Suprapubic skin (tissue), 4 donors: ENCODE results near the gene TEX29. TPM values are rescaled to one million over a fixed set of nuclear protein-coding genes. Genes with fewer than 3 reads are reported as not detected.

Source experiments
- DNase-seq, 2 donors: peaks; one replicate each; pipeline ENCODE4 v3.0.0-alpha.2; 2019; ENCODE audit warnings: low spot score in 2 of 2
- H3K27ac ChIP-seq: fragments of 200-600 bp; sonication (generic); one replicate; pipeline ENCODE4 v1.5.1; 2019
- H3K27me3 ChIP-seq: fragments of 200-600 bp; sonication (generic); one replicate; pipeline ENCODE4 v1.5.1; 2019
- H3K36me3 ChIP-seq: fragments of 200-600 bp; sonication (generic); one replicate; pipeline ENCODE4 v1.5.1; 2019
- H3K4me1 ChIP-seq: fragments of 200-600 bp; sonication (generic); one replicate; pipeline ENCODE4 v1.5.1; 2019
- H3K4me3 ChIP-seq: fragments of 200-600 bp; sonication (generic); one replicate; pipeline ENCODE4 v1.5.1; 2019; ENCODE audit warnings: mild to moderate bottlenecking
- H3K9me3 ChIP-seq: fragments of 200-600 bp; sonication (generic); one replicate; pipeline ENCODE4 v1.5.1; 2019
- CTCF ChIP-seq, 2 donors: fragments of 200-600 bp in 1 of 2; fragments of 450-650 bp in 1 of 2; sonication (generic) in 1 of 2; IDR thresholded peaks; one replicate each; pipeline ENCODE4 v1.5.1; 2016 to 2019; ENCODE audit warnings: antibody characterized with exemption in 2 of 2, mild to moderate bottlenecking in 1 of 2, moderate library complexity in 1 of 2
- EP300 ChIP-seq: sonication (generic); formaldehyde crosslinking; IDR thresholded peaks from one replicate; pipeline ENCODE4 v1.6.1; 2017; ENCODE audit warnings: antibody characterized with exemption
- POLR2A ChIP-seq, 2 donors: fragments of 450-650 bp; IDR thresholded peaks; one replicate each; pipeline ENCODE4 v1.6.1; 2017; ENCODE audit warnings: antibody characterized with exemption in 2 of 2, mild to moderate bottlenecking in 2 of 2, moderate library complexity in 2 of 2
- POLR2AphosphoS5 ChIP-seq, 3 donors: sonication (generic); formaldehyde crosslinking; IDR thresholded peaks; one replicate each; pipeline ENCODE4 v1.6.1; 2017; ENCODE audit warnings: antibody characterized with exemption in 3 of 3
- WGBS: methylation state at CpG from one replicate; pipeline ENCODE4 v1.1.5; 2018; 5-methylcytosine and 5-hydroxymethylcytosine counted together
- total RNA-seq, 4 donors: library from RNA; depleted of rRNA; stranded (reverse); fragments of >200 nt; gene quantifications; one replicate each; pipeline ENCODE4 v1.1.0, GENCODE V29; 2016

TEX29 gene
- total RNA-seq, 4 donors from 2014 or later, result not detected

DNA sequence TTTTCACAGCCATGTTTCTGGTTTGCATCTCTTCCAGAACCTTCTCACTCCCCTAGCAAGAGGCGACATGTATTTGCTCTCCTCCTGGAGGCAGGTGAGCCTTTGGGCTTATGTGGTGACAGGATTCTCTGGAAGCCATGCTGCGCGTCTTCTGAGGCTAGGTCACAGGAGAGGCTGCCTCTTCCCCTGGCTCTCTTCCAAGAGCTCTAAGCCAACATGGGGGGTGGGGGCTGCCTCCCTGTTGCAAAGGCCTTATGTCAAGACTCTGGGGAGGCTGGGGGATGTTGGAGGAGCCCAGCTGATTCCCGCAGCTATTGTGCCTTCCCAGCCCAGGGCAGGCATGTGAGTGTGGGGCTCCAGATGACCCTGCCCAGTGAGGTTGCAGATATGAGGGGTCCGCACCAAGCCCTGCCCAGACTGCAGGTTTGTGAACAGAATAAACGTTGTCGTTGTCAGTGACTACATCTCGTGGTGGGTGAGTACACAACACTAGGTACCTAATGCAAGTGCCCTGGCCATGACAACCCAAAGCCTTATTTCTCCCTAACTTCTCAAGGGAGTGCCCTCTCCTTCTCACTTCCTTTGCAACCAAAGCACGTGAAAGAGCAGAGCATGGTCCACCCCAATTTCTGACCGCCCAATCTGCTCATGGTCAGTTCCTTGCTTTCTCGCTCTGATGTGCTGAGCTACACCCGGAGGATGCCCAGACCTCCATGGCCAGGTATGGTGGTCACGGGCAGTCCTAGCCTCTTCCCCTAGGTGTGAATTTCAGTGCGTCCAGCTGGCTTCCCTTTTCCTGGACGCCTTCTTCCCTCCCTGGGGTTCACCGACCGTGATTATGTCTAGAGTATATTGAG is 44.9 kb downstream of the TEX29 start:
- Histone ChIP-seq H3K4me3 (no peak overlapping the region), H3K9me3 (no peaks in the 10 kb centered on the region), H3K4me1 (no peaks in the 10 kb centered on the region), H3K27ac (no peak overlapping the region), H3K27me3 (peaks cover 26% of the 10 kb centered on the region), H3K36me3 (no peaks in the 10 kb centered on the region)
- TF ChIP-seq EP300, result no peak
- TF ChIP-seq POLR2A (IDR thresholded peaks at IDR 0.05), result no peak
- TF ChIP-seq POLR2AphosphoS5 (IDR thresholded peaks at IDR 0.05), result no peak
- no peak for TF ChIP-seq CTCF (IDR thresholded peaks at IDR 0.05)
- DNase-seq, result no peak
- 81% methylated on average over 17 of the region's 17 CpGs for WGBS

DNA sequence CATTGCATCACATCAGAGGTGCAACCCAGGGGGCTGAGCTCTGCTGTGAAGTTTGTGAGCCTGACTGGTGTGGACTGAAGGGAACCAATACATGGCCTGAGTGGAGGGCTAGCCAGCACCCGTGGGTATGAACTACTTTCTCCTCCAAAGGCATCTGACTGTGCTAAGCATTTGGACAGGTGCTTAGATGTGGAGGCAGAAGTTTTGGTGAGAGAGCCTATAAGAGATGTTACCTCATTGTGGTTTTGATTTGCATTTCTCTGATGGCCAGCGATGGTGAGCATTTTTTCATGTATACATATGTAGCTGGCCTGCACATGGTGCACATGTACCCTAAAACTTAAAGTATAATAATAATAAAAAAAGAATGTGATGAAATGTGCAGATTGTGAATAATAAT is 46.9 kb downstream of the TEX29 start:
- Histone ChIP-seq H3K9me3 (no peaks in the 10 kb centered on the region), H3K27me3 (peaks cover 17% of the 10 kb centered on the region), H3K4me1 (no peaks in the 10 kb centered on the region), H3K4me3 (no peak overlapping the region), H3K36me3 (no peaks in the 10 kb centered on the region), H3K27ac (no peak overlapping the region)
- TF ChIP-seq EP300 (no peak), POLR2A (IDR thresholded peaks at IDR 0.05) (no peak), POLR2AphosphoS5 (IDR thresholded peaks at IDR 0.05) (no peak)
- 51% methylated on average over 2 of the region's 2 CpGs for WGBS
- no peak for DNase-seq

- Histone ChIP-seq H3K36me3 (no peaks in the 10 kb centered on the region), H3K9me3 (no peaks in the 10 kb centered on the region), H3K4me1 (no peaks in the 10 kb centered on the region), H3K27me3 (peaks cover 14% of the 10 kb centered on the region), H3K27ac (no peak overlapping the region), H3K4me3 (no peak overlapping the region)
- 92% methylated on average over 4 of the region's 4 CpGs for WGBS
- TF ChIP-seq EP300, result no peak
- no peak for TF ChIP-seq POLR2A (IDR thresholded peaks at IDR 0.05)
- no peak for TF ChIP-seq POLR2AphosphoS5 (IDR thresholded peaks at IDR 0.05)
- no peak for TF ChIP-seq CTCF (IDR thresholded peaks at IDR 0.05)
- DNase-seq, result no peak
These were observed 47.6 kb downstream of the TEX29 start for GRCh38 chr13:111368091-111368490.

DNA sequence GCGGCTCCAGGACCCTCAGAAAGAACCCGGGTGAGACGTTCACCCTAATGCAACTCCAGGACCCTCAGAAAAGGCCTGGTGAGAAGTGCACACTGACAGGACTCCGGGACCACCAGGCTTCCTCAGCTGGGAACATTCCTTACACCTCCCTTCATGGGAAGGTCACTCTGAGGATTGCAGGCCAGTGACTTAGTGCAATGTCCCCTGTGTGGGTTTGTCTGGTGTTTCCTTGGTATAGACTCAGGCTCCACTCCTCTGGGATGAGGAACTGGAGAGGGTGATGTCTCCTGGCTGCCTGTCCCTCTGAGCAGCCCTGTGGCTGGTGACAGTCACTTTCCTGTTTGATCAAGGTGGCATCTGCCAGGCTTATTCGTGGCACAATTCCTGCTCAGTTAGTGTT is 49.7 kb downstream of the TEX29 start:
- Histone ChIP-seq H3K27me3 (peaks cover 3% of the 10 kb centered on the region), H3K4me3 (no peak overlapping the region), H3K9me3 (no peaks in the 10 kb centered on the region), H3K4me1 (no peaks in the 10 kb centered on the region), H3K27ac (no peak overlapping the region), H3K36me3 (no peaks in the 10 kb centered on the region)
- no peak for DNase-seq
- TF ChIP-seq POLR2AphosphoS5 (IDR thresholded peaks at IDR 0.05), result no peak
- TF ChIP-seq POLR2A (IDR thresholded peaks at IDR 0.05), result no peak
- no peak for TF ChIP-seq CTCF (IDR thresholded peaks at IDR 0.05)
- no peak for TF ChIP-seq EP300
- 89% methylated on average over 2 of the region's 5 CpGs for WGBS

- no peak overlapping the region for H3K27ac ChIP-seq
- H3K4me3 ChIP-seq, result no peak overlapping the region
- H3K27me3 ChIP-seq, result no peaks in the 10 kb centered on the region
- H3K4me1 ChIP-seq, result no peaks in the 10 kb centered on the region
- no peak for DNase-seq
- no peaks in the 10 kb centered on the region for H3K36me3 ChIP-seq
- WGBS, result 81% methylated on average over 29 of the region's 29 CpGs
- TF ChIP-seq POLR2AphosphoS5 (IDR thresholded peaks at IDR 0.05) (no peak), EP300 (no peak), CTCF (IDR thresholded peaks at IDR 0.05) (no peak), POLR2A (IDR thresholded peaks at IDR 0.05) (no peak)
- no peaks in the 10 kb centered on the region for H3K9me3 ChIP-seq
These were observed 50.4 kb downstream of the TEX29 start for GRCh38 chr13:111370570-111371535.
